ENCODE data around the gene SCARB1. TPM values are rescaled to one million over a fixed set of nuclear protein-coding genes. Genes with fewer than 3 reads are reported as not detected.
A peak's percentile ranks its signal among the peaks of the same experiment; 100 is the strongest.

SCARB1 gene
- total and polyA plus RNA-seq, 9 of the 15 experiments (the other 6 are each of a cell fraction or from before 2014, with no cell fraction given): 0.56 to 157 (median 52.8) TPM

DNA sequence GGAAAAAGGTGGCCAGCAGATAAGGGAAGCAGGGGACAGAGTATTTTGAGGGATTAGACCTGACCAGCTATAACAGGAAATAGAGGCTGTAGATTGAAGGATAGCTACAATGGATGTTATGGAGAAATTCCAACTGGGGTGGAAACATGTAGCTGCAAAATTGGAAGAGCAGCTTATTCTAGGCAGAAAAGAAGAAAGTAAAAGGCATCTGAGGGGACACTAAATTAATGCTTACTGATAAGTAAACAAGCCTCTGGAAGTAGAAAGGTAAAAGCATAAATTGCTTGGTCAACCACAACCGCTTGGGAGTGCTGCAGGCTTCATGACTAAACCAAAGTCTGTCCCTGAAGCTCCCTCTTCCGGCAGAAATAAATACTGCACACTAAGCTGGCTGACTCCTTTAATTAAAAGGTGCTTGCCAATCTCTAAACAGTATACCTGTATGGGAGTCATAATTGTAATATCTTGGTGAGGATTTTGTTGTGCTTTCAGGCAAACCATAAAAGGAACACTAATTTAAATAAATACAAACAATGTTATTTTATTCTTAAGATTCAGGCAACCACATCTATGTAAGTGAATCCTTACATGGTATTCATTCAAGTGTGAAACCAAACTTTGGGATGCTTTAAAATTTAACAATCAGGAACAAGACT is 43.1 kb upstream of the SCARB1 start (continued):
- TF ChIP-seq, protein P1, sequence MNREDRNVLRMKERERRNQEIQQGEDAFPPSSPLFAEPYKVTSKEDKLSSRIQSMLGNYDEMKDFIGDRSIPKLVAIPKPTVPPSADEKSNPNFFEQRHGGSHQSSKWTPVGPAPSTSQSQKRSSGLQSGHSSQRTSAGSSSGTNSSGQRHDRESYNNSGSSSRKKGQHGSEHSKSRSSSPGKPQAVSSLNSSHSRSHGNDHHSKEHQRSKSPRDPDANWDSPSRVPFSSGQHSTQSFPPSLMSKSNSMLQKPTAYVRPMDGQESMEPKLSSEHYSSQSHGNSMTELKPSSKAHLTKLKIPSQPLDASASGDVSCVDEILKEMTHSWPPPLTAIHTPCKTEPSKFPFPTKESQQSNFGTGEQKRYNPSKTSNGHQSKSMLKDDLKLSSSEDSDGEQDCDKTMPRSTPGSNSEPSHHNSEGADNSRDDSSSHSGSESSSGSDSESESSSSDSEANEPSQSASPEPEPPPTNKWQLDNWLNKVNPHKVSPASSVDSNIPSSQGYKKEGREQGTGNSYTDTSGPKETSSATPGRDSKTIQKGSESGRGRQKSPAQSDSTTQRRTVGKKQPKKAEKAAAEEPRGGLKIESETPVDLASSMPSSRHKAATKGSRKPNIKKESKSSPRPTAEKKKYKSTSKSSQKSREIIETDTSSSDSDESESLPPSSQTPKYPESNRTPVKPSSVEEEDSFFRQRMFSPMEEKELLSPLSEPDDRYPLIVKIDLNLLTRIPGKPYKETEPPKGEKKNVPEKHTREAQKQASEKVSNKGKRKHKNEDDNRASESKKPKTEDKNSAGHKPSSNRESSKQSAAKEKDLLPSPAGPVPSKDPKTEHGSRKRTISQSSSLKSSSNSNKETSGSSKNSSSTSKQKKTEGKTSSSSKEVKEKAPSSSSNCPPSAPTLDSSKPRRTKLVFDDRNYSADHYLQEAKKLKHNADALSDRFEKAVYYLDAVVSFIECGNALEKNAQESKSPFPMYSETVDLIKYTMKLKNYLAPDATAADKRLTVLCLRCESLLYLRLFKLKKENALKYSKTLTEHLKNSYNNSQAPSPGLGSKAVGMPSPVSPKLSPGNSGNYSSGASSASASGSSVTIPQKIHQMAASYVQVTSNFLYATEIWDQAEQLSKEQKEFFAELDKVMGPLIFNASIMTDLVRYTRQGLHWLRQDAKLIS (CRISPR knock-in tag; IDR thresholded peaks at IDR 0.05): no peak
- TF ChIP-seq, protein P2, sequence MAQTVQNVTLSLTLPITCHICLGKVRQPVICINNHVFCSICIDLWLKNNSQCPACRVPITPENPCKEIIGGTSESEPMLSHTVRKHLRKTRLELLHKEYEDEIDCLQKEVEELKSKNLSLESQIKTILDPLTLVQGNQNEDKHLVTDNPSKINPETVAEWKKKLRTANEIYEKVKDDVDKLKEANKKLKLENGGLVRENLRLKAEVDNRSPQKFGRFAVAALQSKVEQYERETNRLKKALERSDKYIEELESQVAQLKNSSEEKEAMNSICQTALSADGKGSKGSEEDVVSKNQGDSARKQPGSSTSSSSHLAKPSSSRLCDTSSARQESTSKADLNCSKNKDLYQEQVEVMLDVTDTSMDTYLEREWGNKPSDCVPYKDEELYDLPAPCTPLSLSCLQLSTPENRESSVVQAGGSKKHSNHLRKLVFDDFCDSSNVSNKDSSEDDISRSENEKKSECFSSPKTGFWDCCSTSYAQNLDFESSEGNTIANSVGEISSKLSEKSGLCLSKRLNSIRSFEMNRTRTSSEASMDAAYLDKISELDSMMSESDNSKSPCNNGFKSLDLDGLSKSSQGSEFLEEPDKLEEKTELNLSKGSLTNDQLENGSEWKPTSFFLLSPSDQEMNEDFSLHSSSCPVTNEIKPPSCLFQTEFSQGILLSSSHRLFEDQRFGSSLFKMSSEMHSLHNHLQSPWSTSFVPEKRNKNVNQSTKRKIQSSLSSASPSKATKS (CRISPR knock-in tag; IDR thresholded peaks at IDR 0.05): no peak
- 0 out of 2 replicates have a peak, but pooled peaks have one; percentile 47 for TF ChIP-seq FOXP1 (CRISPR knock-in tag; IDR thresholded peaks at IDR 0.05)
- TF ChIP-seq, protein P3, sequence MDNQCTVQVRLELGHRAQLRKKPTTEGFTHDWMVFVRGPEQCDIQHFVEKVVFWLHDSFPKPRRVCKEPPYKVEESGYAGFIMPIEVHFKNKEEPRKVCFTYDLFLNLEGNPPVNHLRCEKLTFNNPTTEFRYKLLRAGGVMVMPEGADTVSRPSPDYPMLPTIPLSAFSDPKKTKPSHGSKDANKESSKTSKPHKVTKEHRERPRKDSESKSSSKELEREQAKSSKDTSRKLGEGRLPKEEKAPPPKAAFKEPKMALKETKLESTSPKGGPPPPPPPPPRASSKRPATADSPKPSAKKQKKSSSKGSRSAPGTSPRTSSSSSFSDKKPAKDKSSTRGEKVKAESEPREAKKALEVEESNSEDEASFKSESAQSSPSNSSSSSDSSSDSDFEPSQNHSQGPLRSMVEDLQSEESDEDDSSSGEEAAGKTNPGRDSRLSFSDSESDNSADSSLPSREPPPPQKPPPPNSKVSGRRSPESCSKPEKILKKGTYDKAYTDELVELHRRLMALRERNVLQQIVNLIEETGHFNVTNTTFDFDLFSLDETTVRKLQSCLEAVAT (IDR thresholded peaks at IDR 0.05): peak in 1 of 2 experiments; percentile 92; a peak in 2 of 4 replicates
- peak; percentile 21 for TF ChIP-seq HDAC3 (IDR thresholded peaks at IDR 0.05; ENCODE audit: borderline replicate concordance, partially characterized antibody)
- TF ChIP-seq L3MBTL2 (IDR thresholded peaks at IDR 0.05): peak; percentile 39; the same call in 1 of the 2 replicates
- peak; percentile 96 to 98 for TF ChIP-seq RAD21 (CRISPR knock-in tag; conservative IDR thresholded peaks at IDR 0.05 in 1 of 2, IDR thresholded peaks at IDR 0.05 in 1 of 2)
- TF ChIP-seq, protein P4, sequence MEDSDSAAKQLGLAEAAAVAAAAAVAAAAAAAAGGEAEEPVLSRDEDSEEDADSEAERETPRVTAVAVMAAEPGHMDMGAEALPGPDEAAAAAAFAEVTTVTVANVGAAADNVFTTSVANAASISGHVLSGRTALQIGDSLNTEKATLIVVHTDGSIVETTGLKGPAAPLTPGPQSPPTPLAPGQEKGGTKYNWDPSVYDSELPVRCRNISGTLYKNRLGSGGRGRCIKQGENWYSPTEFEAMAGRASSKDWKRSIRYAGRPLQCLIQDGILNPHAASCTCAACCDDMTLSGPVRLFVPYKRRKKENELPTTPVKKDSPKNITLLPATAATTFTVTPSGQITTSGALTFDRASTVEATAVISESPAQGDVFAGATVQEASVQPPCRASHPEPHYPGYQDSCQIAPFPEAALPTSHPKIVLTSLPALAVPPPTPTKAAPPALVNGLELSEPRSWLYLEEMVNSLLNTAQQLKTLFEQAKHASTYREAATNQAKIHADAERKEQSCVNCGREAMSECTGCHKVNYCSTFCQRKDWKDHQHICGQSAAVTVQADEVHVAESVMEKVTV (CRISPR knock-in tag; IDR thresholded peaks at IDR 0.05): peak; percentile 95
- peak in 1 of 2 experiments; percentile 66; a peak in 2 of 4 replicates for TF ChIP-seq MAZ (CRISPR knock-in tag; conservative IDR thresholded peaks at IDR 0.05 in 1 of 2, IDR thresholded peaks at IDR 0.05 in 1 of 2)
